GM12874 (cell line): Measurements from ENCODE around the gene TTC14.

Experiments used
- CTCF ChIP-seq: IDR thresholded peaks from 2 replicates; pipeline ENCODE4 v1.5.1; 2011; ENCODE audit warnings: low read depth, mild to moderate bottlenecking, control low read depth, low read length, moderate library complexity; ENCODE audit not compliant: insufficient read depth

TTC14 gene

GRCh38 chr3:180617049-180617448 is 15.1 kb downstream of the TTC14 start:
- TF ChIP-seq CTCF = no peak

GRCh38 chr3:180619723-180620122 is 17.8 kb downstream of the TTC14 start:
- no peak for TF ChIP-seq CTCF

GRCh38 chr3:180624714-180625113 is 22.8 kb downstream of the TTC14 start:
- TF ChIP-seq CTCF = no peak

GRCh38 chr3:180626844-180627243 is 24.9 kb downstream of the TTC14 start:
- TF ChIP-seq CTCF = no peak

- no peak for TF ChIP-seq CTCF
Measured at GRCh38 chr3:180630371-180630770, 28.4 kb downstream of the TTC14 start.

GRCh38 chr3:180631317-180631716 is 29.4 kb downstream of the TTC14 start:
- no peak for TF ChIP-seq CTCF

GRCh38 chr3:180633722-180634121 is 31.8 kb downstream of the TTC14 start:
- TF ChIP-seq CTCF = peak; percentile 11; the same call in 1 of the 2 replicates

- no peak for TF ChIP-seq CTCF
Measured at GRCh38 chr3:180640987-180641386, 39.0 kb downstream of the TTC14 start.
